GM18499 (cell line): ENCODE measurements around the gene ATG9A.
"Not testable (repeated sequence)": the region's sequence is repeated elsewhere in the genome, so short reads cannot be mapped to it uniquely, and the experiment has no call there.

ENCODE experiments used
- ATAC-seq: cut with Tn5 transposase; IDR thresholded peaks from one replicate; pipeline ENCODE4 v1.9.1; 2021; ENCODE audit warnings: moderate number of reproducible peaks; ENCODE audit not compliant: insufficient read depth, unreplicated experiment

The ATG9A gene, protein sequence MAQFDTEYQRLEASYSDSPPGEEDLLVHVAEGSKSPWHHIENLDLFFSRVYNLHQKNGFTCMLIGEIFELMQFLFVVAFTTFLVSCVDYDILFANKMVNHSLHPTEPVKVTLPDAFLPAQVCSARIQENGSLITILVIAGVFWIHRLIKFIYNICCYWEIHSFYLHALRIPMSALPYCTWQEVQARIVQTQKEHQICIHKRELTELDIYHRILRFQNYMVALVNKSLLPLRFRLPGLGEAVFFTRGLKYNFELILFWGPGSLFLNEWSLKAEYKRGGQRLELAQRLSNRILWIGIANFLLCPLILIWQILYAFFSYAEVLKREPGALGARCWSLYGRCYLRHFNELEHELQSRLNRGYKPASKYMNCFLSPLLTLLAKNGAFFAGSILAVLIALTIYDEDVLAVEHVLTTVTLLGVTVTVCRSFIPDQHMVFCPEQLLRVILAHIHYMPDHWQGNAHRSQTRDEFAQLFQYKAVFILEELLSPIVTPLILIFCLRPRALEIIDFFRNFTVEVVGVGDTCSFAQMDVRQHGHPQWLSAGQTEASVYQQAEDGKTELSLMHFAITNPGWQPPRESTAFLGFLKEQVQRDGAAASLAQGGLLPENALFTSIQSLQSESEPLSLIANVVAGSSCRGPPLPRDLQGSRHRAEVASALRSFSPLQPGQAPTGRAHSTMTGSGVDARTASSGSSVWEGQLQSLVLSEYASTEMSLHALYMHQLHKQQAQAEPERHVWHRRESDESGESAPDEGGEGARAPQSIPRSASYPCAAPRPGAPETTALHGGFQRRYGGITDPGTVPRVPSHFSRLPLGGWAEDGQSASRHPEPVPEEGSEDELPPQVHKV

DNA sequence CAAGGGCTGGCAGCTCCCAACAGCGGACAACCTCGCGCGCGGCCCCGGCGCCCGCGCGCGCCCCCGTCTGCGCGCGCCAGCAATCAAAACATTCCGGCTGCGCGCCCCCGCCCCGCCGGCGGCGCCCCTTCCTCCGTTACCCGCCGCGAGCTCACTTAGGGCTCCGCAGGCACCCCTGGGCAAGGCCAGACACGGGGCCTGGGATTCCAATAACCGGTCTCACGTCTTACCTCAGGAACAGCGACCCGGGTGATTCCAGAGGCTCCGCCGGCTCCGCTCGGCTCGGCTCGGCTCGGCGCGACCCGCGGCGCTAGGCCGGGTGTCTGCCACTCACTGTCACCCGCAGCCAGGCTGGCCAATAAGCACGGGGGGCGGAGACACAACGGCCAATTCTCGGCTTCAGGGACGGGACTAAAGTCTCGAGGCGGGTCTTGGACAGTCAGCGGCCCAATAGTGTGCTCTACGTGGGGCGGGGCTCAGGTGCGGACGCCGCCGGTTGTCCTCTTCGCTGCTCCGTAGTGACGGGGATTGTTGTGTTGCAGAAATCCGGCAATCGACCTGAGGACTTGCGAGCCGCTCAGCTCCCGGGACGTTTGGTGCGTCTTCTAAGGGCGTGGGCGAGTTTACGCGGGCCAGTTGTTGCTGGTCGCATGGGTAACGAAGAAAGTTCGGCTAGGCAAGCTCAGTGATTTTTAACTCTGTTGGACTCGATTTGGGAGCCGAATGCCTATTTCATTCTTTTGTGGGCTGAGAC is at the start of gene ATG9A, which contains the start of gene ANKZF1:
ATG9A (minus strand) TSS at position 332 of the 754 bp plus-strand sequence. CDS start 1,612 bp downstream, outside the sequence.
ANKZF1 (plus strand) TSS at position 502 of the 754 bp plus-strand sequence. CDS start 452 bp downstream, outside the sequence.
- ATAC-seq: peak; percentile 93

DNA sequence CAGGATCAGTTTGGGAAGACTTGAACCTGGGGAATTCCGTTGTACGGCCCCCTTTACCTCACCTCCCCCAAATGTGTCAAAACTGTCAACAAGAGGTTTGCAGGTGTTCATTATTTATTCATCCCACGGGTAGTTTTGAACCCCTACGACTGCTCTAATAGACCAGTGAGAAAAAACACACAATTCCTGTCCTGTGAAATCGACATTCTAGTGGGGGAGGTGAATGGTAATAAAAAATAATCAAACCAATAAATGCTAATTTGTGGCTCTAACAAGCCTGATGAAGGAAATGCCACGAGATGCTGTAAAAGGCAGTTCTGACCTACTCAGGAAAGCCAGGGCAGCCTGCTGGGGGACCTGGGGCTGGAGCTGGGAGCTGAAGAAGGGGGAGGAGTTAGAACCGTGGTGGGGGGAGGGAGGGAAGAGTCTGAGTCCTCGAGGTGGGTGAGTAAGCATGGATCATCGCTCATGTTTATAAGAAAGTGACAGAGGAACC is 49.3 kb upstream of the ATG9A start:
- no peak for ATAC-seq

DNA sequence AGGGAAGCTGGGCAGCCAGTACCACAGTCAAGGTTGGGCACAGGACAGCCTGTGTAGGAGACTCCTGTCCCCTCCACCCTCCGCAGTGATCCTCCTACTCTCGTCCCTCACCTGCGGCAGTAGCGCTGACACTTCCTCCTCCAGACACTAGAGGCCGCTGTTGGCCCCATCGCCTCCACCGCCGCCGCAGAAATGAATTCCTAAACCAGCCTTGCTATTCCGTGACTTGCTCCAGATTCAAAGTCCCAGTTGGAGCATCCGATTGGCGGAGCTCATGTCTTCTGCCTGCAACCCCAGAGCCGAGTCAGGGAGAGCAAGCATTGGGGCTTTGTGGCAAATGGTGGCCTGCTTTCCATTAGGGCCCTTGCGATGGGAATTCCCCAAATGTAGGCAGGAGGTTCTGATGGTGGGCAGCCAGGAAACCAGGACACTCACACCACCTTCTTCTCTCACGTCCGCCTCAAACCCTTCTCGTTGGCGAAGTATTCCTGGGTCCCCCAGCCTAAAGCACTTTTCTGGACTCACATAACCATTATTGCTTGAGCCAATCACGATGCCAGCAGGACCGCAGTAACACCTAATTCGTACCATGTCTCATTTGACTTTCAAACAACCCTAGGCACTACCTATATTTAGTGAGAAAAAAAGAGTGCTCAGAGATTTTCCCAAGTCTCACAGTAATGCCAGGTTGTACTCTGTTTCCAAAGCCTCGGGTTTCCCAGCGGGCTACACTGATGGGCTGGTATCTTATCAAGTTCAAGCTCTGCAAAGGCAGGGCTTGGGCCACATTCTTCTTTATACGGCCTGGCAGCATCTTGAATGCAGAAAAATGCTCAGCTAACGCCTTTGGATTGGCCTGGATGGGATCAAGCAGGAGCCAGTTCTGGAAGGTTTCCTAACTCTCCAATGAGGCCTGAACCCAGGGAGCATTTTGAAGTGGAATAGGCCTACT is 48.5 kb upstream of the ATG9A start:
- ATAC-seq: peak; percentile 25

DNA sequence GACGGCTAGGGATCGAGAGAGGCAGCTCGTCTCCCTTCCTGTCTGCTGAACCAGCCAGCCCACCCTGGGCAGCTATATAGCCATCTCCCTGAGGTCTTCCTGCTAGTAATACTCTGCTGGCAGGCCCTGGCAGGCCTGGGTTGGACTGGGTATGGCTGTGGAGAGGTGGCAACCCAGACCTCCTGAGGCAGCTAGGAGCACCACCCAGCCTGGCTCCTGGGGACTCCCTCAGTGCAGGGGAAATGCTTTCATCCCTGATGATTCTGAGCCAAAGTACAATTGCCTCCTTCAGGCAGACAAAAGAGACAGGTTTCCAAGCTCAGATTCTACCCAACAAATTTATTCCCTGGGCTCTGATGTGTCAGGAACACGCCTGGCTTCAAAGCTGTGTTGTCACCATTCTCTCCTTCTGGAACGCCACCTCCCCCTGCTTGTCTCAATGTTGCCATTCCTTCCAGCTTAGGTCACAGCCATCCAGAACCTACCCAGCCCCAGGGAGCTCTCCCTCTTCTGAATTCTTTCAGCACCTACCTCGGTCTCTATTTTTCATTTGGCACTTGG is 45.0 kb upstream of the ATG9A start:
- ATAC-seq: no peak

DNA sequence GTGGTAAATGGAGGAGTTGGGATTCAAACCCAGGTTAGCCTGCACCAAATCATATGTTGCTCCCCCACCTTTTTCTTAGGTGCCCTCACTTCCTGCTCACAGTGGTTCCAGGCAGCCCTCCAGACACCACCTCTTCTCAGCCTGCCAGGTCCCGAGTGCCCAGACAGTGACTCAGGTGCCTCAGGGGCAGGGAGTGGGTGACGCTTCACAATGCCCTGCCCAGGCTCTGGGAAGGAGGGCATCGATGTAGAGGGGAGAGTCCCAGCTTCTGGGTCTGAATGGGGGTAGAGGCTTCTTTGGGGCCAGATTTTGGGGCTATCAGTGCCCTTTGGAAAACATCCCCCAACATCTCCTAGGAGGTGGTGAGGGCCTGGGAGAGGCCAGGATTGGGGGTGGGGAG is 44.5 kb upstream of the ATG9A start:
- no peak for ATAC-seq

DNA sequence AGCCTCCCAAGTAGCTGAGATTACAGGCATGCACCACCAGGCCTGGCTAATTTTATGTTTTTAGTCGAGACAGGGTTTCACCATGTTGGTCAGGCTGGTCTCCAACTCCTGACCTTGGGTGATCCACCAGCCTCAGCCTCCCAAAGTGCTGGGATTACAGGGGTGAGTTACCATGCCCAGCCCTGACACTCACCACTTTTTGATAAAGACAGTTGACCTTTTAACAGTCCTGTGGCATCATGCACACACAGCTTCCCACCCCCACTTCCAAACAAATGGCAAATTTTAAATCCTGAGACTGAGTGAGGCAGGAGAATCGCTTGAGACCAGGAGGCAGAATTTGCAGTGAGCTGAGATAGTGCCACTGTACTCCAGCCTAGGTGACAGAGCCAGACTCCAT is 43.6 kb upstream of the ATG9A start:
- ATAC-seq: no peak

DNA sequence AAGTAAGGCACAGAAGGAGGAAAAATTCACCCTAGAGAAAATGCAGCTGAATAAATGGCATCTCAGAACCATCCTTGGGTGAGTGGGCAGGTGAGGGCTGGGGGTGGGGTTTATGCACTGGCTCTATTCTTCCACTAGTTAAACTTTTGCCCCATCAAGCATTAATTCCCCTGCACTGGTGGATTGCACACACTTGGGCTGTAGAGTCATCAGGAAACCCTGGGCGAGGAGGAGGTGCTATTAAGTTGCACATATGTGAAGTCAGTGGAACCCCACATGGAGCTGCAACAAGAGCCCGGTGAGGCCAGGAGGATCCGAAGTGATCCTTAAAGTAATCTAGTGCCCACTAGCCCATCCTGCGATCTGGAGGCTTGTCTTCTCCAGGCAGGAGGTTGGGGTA is 42.9 kb upstream of the ATG9A start:
- ATAC-seq: no peak

DNA sequence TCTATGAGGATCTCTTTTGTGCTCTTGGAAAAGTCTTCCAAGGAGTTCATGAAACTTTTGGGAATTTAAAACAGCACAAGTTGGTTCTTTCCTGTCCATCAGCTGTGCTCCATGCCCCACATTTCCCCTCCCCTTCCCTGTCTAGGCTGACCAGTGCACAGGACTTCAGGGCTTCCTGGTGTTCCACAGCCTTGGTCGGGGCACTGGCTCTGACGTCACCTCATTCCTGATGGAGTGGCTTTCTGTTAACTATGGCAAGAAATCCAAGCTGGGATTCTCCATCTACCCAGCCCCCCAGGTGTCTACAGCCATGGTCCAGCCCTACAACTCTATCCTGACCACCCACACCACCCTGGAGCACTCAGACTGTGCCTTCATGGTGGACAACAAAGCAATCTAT is 41.6 kb upstream of the ATG9A start:
- ATAC-seq: no peak

DNA sequence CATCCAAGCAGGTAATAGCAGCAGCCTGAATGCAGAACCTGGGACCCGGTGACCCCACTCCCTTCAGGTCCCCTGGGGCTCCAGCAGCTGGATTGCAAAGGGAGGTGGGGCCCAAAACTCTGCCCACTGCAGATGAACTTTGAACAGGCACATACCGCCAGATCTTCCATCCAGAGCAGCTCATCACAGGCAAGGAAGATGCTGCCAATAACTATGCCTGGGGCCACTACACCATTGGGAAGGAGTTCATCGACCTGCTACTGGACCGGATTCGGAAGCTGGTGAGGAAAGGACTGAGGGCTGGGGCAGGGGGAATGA is 40.6 kb upstream of the ATG9A start:
- no peak for ATAC-seq

DNA sequence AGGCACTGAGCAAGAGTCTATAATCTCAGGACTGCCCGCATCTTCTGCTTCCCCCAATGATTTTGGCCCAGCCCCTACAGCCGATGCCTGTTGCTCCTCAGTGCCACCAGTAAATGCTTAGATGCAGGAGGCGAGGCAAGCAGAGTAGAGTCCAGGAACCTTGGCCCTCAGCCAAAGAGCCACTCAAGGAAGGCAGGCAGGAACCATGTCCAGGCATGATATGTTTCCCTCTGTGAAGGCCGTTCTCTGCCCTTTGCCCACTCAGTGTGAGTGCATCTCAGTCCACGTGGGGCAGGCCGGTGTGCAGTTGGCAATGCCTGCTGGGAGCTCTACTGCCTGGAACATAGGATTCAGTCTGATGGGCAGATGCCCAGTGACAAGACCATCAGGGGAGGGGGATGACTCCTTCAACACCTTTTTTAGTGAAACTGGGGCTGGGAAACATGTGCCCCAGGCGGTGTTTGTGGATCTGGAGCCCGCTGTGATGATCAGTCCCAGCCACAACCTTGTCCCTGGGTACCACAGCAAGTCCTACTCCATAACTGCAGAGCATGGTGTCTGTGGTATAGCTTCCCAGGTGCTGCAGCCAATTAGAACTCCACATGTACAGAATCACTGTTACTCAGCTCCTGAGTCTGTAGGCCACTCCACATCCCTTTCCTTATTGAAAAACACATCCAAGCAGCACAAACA is 40.1 kb upstream of the ATG9A start:
- no peak for ATAC-seq

DNA sequence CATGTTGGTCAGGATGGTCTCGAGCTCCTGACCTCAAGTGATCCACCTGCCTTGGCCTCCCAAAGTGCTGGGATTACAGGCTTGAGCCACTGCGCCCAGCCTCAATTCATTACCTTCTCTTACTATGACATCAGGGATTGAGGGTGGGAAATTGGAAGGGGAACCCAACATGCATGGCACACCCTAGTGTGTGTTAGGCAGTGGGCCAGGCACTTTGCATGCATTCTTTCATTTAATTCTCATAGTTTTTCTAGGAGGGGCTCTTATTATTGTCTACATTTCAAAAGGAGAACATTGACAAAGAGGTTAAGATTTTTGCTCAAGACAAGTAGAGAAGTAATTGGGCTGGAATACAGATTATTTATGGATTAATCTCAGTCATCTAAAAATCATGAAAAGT is 38.9 kb upstream of the ATG9A start:
- ATAC-seq: no peak

DNA sequence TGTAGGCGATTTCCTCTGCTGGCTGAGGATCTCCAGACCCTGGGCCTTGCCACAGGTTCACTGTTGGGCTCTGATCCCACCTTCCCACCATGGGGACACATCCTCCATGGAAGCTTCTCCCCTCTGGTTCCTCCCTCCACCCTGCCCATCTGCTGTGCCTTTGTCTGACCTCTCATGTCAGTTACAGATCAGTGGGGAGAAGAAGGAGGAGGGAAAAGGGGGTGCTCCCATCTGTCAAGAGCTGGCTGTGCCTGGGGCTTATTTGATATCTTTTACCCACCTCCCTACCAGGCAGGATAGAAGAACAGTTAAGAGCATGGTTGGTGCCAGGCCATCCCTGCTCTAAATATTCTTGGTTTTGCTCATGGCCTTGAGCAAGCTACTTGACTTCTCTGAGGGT is 37.5 kb upstream of the ATG9A start:
- ATAC-seq: no peak

DNA sequence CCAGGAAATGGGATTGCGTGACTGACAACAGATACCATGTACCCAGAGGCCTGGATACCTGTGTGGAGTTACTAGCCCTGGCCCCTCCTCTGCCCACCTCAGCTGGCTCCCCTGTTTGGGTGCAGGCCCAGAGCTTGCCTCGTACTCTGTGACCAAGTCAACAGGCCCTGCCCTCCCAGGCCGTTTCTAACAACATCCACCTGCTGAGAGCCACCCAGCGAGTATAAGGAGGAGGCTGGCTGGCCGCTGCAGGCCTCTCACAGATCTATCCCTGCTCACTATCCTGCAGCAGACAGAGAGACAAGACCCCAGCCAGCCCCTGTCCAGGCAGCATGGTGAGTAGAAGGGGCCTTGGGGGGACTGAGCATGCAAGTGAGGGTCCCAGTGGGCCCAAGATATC is 36.8 kb upstream of the ATG9A start:
- ATAC-seq: no peak

DNA sequence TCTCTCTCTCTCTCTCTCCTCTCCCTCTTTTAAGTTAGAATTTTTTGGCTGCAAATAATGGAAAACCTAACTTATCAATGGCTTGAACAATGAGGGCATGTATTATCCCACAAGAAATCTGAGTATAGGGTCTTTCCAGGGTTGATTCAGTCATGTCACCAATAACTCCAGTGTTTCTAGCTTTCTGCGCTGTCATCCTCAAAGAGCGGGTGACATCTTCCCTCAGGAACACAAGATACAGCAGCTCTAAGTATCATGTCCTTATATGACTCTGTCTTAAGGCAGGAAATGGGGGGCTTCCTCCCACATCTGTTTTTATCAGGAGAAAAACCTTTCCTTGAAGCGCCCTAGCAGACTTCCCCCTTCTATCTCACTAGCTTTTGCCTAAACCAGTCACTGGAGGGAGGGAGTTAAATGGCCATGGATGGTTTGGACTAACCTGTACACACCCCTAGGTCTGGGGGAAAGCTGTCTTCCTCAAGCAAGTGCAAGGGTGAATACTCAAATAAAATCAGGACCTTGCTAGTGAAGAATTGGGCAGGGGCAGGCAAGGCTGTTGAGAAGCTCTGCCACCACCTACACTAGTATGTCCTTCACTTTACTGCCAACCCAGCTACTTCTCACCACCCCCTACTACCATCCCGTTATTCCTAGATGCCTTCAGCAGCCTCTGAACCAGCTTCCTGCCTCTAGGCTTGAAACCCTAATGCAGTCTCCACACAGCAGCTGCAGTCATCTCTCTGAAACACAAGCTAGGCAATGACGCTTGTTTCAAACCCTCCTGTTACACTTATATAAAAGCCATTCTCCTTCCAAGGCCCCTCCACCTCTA is 31.8 kb upstream of the ATG9A start:
- ATAC-seq: no peak

DNA sequence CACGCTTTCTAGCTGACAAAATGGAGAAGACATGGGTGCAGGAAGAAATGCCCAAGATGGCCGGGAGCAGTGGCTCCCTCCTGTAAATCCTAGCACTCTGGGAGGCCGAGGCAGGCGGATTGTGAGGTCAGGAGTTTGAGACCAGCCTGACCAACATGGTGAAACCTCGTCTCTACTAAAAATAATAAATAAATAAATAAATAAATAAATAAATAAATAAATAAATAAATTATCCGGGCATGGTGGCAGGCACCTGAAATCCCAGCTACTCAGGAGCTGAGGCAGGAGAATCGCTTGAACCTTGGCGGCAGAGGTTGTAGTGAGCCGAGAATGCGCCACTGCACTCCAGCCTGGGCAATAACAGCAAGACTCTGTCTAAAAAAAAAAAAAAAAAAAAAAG is 29.5 kb upstream of the ATG9A start:
- ATAC-seq: not testable (repeated sequence)

DNA sequence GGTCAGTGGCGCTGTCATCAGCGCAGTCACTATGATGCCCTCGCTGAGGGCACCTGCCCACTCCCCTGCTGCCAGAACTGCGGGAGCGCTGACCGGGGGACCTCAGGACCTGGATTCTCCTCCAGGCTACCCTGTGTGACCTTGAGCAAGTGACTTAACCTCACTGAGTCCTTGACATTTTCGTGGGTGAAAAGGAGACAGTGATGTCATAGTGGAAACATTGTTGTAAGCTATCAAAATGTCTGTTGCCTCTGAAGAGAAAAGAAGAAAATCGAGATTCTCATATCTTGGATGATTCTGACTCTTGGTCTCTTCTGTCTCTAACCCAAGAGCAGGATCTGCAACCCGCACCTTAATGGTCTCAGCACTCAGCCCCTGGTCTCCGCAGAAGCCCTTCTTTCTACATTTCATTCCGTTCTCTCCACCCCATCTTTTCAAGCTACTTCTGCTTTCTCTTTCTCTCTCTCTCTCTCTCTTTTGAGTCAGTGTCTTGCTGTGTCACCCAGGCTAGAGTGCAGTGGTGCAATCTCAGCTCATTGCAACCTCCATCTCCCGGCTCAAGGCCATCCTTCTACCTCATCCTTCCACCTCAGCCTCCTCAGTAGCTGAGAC is 25.3 kb upstream of the ATG9A start:
- no peak for ATAC-seq
